ENCODE results near the gene OCRL.

The OCRL gene

GRCh38 chrX:129585167-129585566, 45.1 kb downstream of the OCRL start:
- DNase-seq (ENCODE audit: low read depth in 2 of 3, low spot score in 2 of 3): no peak

GRCh38 chrX:129585691-129586090, 45.6 kb downstream of the OCRL start:
- no peak for DNase-seq (ENCODE audit: low read depth in 2 of 3, low spot score in 2 of 3)

GRCh38 chrX:129586446-129586845, 46.4 kb downstream of the OCRL start:
- DNase-seq (ENCODE audit: low read depth in 2 of 3, low spot score in 2 of 3): no peak

- no peak for DNase-seq (ENCODE audit: low read depth in 2 of 3, low spot score in 2 of 3)
Measured at GRCh38 chrX:129590596-129590995, 50.5 kb downstream of the OCRL start.

- no peak for DNase-seq (ENCODE audit: low read depth in 2 of 3, low spot score in 2 of 3)
Measured at GRCh38 chrX:129593137-129593536, 53.1 kb downstream of the OCRL start.

GRCh38 chrX:129594781-129595180, 54.7 kb downstream of the OCRL start:
- no peak for DNase-seq (ENCODE audit: low read depth in 2 of 3, low spot score in 2 of 3)

- DNase-seq (ENCODE audit: low read depth in 2 of 3, low spot score in 2 of 3): no peak
Measured at GRCh38 chrX:129596077-129596476, 56.0 kb downstream of the OCRL start.

GRCh38 chrX:129597905-129598304, 57.8 kb downstream of the OCRL start:
- DNase-seq (ENCODE audit: low read depth in 2 of 3, low spot score in 2 of 3): no peak

- DNase-seq (ENCODE audit: low read depth in 2 of 3, low spot score in 2 of 3): no peak
Measured at GRCh38 chrX:129599499-129599898, 59.4 kb downstream of the OCRL start.

- no peak for DNase-seq (ENCODE audit: low read depth in 2 of 3, low spot score in 2 of 3)
Measured at GRCh38 chrX:129599996-129600395, 59.9 kb downstream of the OCRL start.

GRCh38 chrX:129600981-129601424, 60.9 kb downstream of the OCRL start:
- no peak for DNase-seq (ENCODE audit: low read depth in 2 of 3, low spot score in 2 of 3)

- peak in 1 of 3 experiments; percentile 17 for DNase-seq (ENCODE audit: low read depth in 2 of 3, low spot score in 2 of 3)
Measured at GRCh38 chrX:129606918-129607317, 66.9 kb downstream of the OCRL start.

- DNase-seq (ENCODE audit: low read depth in 2 of 3, low spot score in 2 of 3): no peak
Measured at GRCh38 chrX:129608496-129608895, 68.4 kb downstream of the OCRL start.

- DNase-seq (ENCODE audit: low read depth in 2 of 3, low spot score in 2 of 3): no peak
Measured at GRCh38 chrX:129609395-129609794, 69.3 kb downstream of the OCRL start.

GRCh38 chrX:129612396-129612795, 72.3 kb downstream of the OCRL start:
- DNase-seq (ENCODE audit: low read depth in 2 of 3, low spot score in 2 of 3): no peak

- no peak for DNase-seq (ENCODE audit: low read depth in 2 of 3, low spot score in 2 of 3)
Measured at GRCh38 chrX:129613596-129613995, 73.5 kb downstream of the OCRL start.

GRCh38 chrX:129614481-129615255, 74.6 kb downstream of the OCRL start:
- no peak for DNase-seq (ENCODE audit: low read depth in 2 of 3, low spot score in 2 of 3)

- no peak for DNase-seq (ENCODE audit: low read depth in 2 of 3, low spot score in 2 of 3)
Measured at GRCh38 chrX:129617420-129617819, 77.4 kb downstream of the OCRL start.

- DNase-seq (ENCODE audit: low read depth in 2 of 3, low spot score in 2 of 3): no peak
Measured at GRCh38 chrX:129618997-129619396, 78.9 kb downstream of the OCRL start.

GRCh38 chrX:129622757-129623301, 82.8 kb downstream of the OCRL start:
- no peak for DNase-seq (ENCODE audit: low read depth in 2 of 3, low spot score in 2 of 3)

GRCh38 chrX:129626026-129626425, 86.0 kb downstream of the OCRL start:
- DNase-seq (ENCODE audit: low read depth in 2 of 3, low spot score in 2 of 3): no peak

GRCh38 chrX:129629837-129630236, 89.8 kb downstream of the OCRL start:
- no peak for DNase-seq (ENCODE audit: low read depth in 2 of 3, low spot score in 2 of 3)

GRCh38 chrX:129631849-129632248, 91.8 kb downstream of the OCRL start:
- DNase-seq (ENCODE audit: low read depth in 2 of 3, low spot score in 2 of 3): no peak

All from activated CD8-positive, alpha-beta memory T cell treated with anti-CD3 and anti-CD28 coated beads for 48 hours (primary cell).